ENCODE results near the gene CD1C.

CD1C gene

GRCh38 chr1:158285756-158286241, 3.9 kb upstream of the CD1C start:
- CTCF ChIA-PET: no interaction called here
- no peak for DNase-seq (ENCODE audit: extremely low spot score)
- POLR2A ChIA-PET: no interaction called here
- no peak for TF ChIP-seq ZNF384 (IDR thresholded peaks at IDR 0.05)
- no peak for TF ChIP-seq CTBP1 (IDR thresholded peaks at IDR 0.05; ENCODE audit: borderline replicate concordance)
- no peak for TF ChIP-seq PKNOX1 (IDR thresholded peaks at IDR 0.05)
- no peak for TF ChIP-seq LEF1 (IDR thresholded peaks at IDR 0.05; ENCODE audit: borderline replicate concordance)
- TF ChIP-seq SUZ12 (IDR thresholded peaks at IDR 0.05): no peak

GRCh38 chr1:158286487-158286886, 3.2 kb upstream of the CD1C start:
- TF ChIP-seq SP1 (IDR thresholded peaks at IDR 0.05) (no peak), ELF4 (IDR thresholded peaks at IDR 0.05) (no peak), TARDBP (IDR thresholded peaks at IDR 0.05) (no peak), PKNOX1 (IDR thresholded peaks at IDR 0.05) (no peak), BHLHE40 (IDR thresholded peaks at IDR 0.05; ENCODE audit: borderline replicate concordance) (no peak), HDGF (IDR thresholded peaks at IDR 0.05; ENCODE audit: borderline replicate concordance) (no peak), SUZ12 (IDR thresholded peaks at IDR 0.05) (no peak), L3MBTL2 (conservative IDR thresholded peaks at IDR 0.05) (no peak), ZNF384 (IDR thresholded peaks at IDR 0.05) (no peak), LEF1 (IDR thresholded peaks at IDR 0.05; ENCODE audit: borderline replicate concordance) (no peak), CTBP1 (IDR thresholded peaks at IDR 0.05; ENCODE audit: borderline replicate concordance) (no peak), FOXM1 (IDR thresholded peaks at IDR 0.05; ENCODE audit: borderline replicate concordance) (no peak), FOXA1 (IDR thresholded peaks at IDR 0.05) (no peak), FOXK2 (IDR thresholded peaks at IDR 0.05) (no peak), NFRKB (IDR thresholded peaks at IDR 0.05) (no peak), ARNT (IDR thresholded peaks at IDR 0.05) (no peak)
- no peak for DNase-seq (ENCODE audit: extremely low spot score)
- CTCF ChIA-PET: no interaction called here
- POLR2A ChIA-PET: no interaction called here

GRCh38 chr1:158286941-158287346, 2.8 kb upstream of the CD1C start:
- no peak for DNase-seq (ENCODE audit: extremely low spot score)
- ChIA-PET POLR2A (no interaction called here), CTCF (no interaction called here)
- no peak for TF ChIP-seq FOXA1 (IDR thresholded peaks at IDR 0.05)
- no peak for TF ChIP-seq ARNT (IDR thresholded peaks at IDR 0.05)

GRCh38 chr1:158290321-158290844, 660 bp downstream of the CD1C start:
- POLR2A ChIA-PET: no interaction called here
- CTCF ChIA-PET: no interaction called here
- no peak for DNase-seq (ENCODE audit: extremely low spot score)
- TF ChIP-seq NFRKB (IDR thresholded peaks at IDR 0.05) (no peak), BHLHE40 (IDR thresholded peaks at IDR 0.05; ENCODE audit: borderline replicate concordance) (no peak), SUZ12 (IDR thresholded peaks at IDR 0.05) (no peak), TARDBP (IDR thresholded peaks at IDR 0.05) (no peak), ELF4 (IDR thresholded peaks at IDR 0.05) (no peak), HDGF (IDR thresholded peaks at IDR 0.05; ENCODE audit: borderline replicate concordance) (no peak), ARNT (IDR thresholded peaks at IDR 0.05) (no peak), ZNF384 (IDR thresholded peaks at IDR 0.05) (no peak), LEF1 (IDR thresholded peaks at IDR 0.05; ENCODE audit: borderline replicate concordance) (no peak), SP1 (IDR thresholded peaks at IDR 0.05) (no peak), FOXA1 (IDR thresholded peaks at IDR 0.05) (no peak), PKNOX1 (IDR thresholded peaks at IDR 0.05) (no peak), CTBP1 (IDR thresholded peaks at IDR 0.05; ENCODE audit: borderline replicate concordance) (no peak), L3MBTL2 (conservative IDR thresholded peaks at IDR 0.05) (no peak), FOXM1 (IDR thresholded peaks at IDR 0.05; ENCODE audit: borderline replicate concordance) (no peak), FOXK2 (IDR thresholded peaks at IDR 0.05) (no peak)

- CTCF ChIA-PET: no interaction called here
- no peak for DNase-seq (ENCODE audit: extremely low spot score)
- TF ChIP-seq CTBP1 (IDR thresholded peaks at IDR 0.05; ENCODE audit: borderline replicate concordance): no peak
- no peak for TF ChIP-seq FOXM1 (IDR thresholded peaks at IDR 0.05; ENCODE audit: borderline replicate concordance)
- TF ChIP-seq SUZ12 (IDR thresholded peaks at IDR 0.05): no peak
- no peak for TF ChIP-seq HDGF (IDR thresholded peaks at IDR 0.05; ENCODE audit: borderline replicate concordance)
- no peak for TF ChIP-seq SP1 (IDR thresholded peaks at IDR 0.05)
- TF ChIP-seq FOXK2 (IDR thresholded peaks at IDR 0.05): no peak
- no peak for TF ChIP-seq FOXA1 (IDR thresholded peaks at IDR 0.05)
- no peak for TF ChIP-seq L3MBTL2 (conservative IDR thresholded peaks at IDR 0.05)
- TF ChIP-seq ELF4 (IDR thresholded peaks at IDR 0.05): no peak
Observed at GRCh38 chr1:158295791-158296190, 6.1 kb downstream of the CD1C start.

GRCh38 chr1:158310623-158311022, 20.9 kb downstream of the CD1C start:
- ChIA-PET POLR2A (no interaction called here), CTCF (no interaction called here)
- TF ChIP-seq PKNOX1 (IDR thresholded peaks at IDR 0.05): no peak
- TF ChIP-seq TARDBP (IDR thresholded peaks at IDR 0.05): no peak
- TF ChIP-seq FOXK2 (IDR thresholded peaks at IDR 0.05): no peak
- TF ChIP-seq SUZ12 (IDR thresholded peaks at IDR 0.05): no peak
- no peak for TF ChIP-seq BHLHE40 (IDR thresholded peaks at IDR 0.05; ENCODE audit: borderline replicate concordance)
- TF ChIP-seq FOXA1 (IDR thresholded peaks at IDR 0.05): no peak
- TF ChIP-seq CTBP1 (IDR thresholded peaks at IDR 0.05; ENCODE audit: borderline replicate concordance): no peak
- TF ChIP-seq NFRKB (IDR thresholded peaks at IDR 0.05): no peak
- TF ChIP-seq ELF4 (IDR thresholded peaks at IDR 0.05): no peak
- TF ChIP-seq LEF1 (IDR thresholded peaks at IDR 0.05; ENCODE audit: borderline replicate concordance): no peak
- TF ChIP-seq L3MBTL2 (conservative IDR thresholded peaks at IDR 0.05): no peak
- TF ChIP-seq FOXM1 (IDR thresholded peaks at IDR 0.05; ENCODE audit: borderline replicate concordance): no peak
- no peak for TF ChIP-seq ZNF384 (IDR thresholded peaks at IDR 0.05)
- TF ChIP-seq HDGF (IDR thresholded peaks at IDR 0.05; ENCODE audit: borderline replicate concordance): no peak
- TF ChIP-seq ARNT (IDR thresholded peaks at IDR 0.05): no peak
- no peak for TF ChIP-seq SP1 (IDR thresholded peaks at IDR 0.05)

More at GRCh38 chr1:158295791-158296190, 6.1 kb downstream of the CD1C start:
- POLR2A ChIA-PET: no interaction called here

More at GRCh38 chr1:158310623-158311022, 20.9 kb downstream of the CD1C start:
- no peak for DNase-seq (ENCODE audit: extremely low spot score)

All from HEK293T (cell line).